Astrocyte of the hippocampus (primary cell): ENCODE results near the gene SYT10.
"Not testable (repeated sequence)": the region's sequence is repeated elsewhere in the genome, so short reads cannot be mapped to it uniquely, and the experiment has no call there.

ENCODE experiments used
- DNase-seq: peaks from one replicate; pipeline ENCODE4 v3.0.0; 2011; ENCODE audit warnings: low read depth, low spot score

Gene SYT10, protein sequence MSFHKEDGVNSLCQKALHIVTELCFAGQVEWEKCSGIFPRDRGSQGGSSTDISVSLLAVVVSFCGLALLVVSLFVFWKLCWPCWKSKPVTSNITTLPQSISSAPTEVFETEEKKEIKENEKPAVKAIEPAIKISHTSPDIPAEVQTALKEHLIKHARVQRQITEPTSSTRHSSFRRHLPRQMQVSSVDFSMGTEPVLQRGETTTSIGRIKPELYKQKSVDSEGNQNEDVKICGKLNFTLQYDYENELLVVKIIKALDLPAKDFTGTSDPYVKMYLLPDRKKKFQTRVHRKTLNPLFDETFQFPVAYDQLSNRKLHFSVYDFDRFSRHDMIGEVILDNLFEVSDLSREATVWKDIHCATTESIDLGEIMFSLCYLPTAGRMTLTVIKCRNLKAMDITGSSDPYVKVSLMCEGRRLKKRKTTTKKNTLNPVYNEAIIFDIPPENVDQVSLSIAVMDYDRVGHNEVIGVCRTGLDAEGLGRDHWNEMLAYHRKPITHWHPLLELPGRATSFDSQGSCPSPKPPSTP

GRCh38 chr12:33439587-33440011 lies at the start of gene SYT10:
SYT10 (minus strand) TSS chr12:33439819; CDS start chr12:33439522, 297 bp downstream.
- DNase-seq, result peak; percentile 37

DNA sequence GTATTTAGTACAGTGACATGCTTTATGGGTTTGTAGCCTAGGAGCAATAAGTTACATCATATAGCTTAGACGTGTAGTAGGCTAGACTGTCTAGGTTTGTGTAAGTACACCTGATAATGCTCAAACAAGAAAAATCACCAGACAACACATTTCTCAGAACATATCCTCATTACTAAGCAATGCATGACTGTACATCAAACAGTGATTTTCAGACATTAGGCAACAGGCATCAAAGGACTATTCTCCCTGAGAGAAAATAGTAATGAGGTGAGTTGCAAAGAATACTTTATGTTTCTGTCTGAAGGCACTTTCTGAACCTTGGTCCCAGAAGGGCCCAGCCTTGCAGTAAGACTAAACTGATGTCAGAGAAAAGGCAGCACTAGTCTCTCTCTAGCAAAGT lies 48.4 kb upstream of the SYT10 start:
- no peak for DNase-seq

DNA sequence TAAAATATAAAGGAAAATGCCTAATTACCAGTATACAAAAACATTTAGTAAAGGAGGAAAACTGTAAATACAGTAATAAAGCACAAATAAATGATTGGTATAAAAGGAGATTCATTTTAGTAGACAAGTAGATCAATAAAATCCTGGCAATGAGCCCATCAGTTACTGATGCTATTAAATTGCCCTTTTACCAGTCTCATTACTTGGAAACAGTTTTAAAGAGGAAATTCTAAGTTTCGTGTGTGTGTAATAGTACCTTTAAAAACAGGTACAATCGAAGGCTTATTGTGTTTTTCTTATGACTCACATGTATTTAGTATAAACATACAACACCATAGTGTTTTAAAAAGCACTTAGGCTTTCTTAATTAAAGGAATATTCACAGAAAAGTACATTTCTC lies 46.4 kb upstream of the SYT10 start:
- no peak for DNase-seq

GRCh38 chr12:33484161-33484560 lies 44.5 kb upstream of the SYT10 start:
- no peak for DNase-seq

- DNase-seq, result no peak
Measured at GRCh38 chr12:33480366-33480765, 40.7 kb upstream of the SYT10 start.

GRCh38 chr12:33476058-33476457 lies 36.4 kb upstream of the SYT10 start:
- DNase-seq, result peak; percentile 13

DNA sequence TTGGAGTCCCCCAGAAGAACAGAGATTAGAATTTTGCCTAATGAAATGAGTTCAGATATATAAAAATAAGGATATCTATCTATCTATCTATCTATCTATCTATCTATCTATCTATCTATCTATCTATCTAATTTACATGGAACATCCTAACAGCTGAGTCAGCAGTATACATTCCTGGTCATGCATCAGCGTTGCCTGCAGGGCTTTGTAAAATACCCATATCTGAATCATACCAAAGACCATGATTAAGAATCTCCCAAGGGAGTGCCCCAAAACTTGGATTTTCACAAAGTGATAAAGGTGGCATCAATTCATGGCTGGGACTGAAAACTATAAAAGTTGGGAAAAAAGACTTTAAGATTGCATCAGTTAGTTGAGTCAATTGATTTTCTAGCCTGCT lies 32.7 kb upstream of the SYT10 start:
- DNase-seq, result no peak

GRCh38 chr12:33455096-33455495 lies 15.5 kb upstream of the SYT10 start:
- DNase-seq, result no peak

DNA sequence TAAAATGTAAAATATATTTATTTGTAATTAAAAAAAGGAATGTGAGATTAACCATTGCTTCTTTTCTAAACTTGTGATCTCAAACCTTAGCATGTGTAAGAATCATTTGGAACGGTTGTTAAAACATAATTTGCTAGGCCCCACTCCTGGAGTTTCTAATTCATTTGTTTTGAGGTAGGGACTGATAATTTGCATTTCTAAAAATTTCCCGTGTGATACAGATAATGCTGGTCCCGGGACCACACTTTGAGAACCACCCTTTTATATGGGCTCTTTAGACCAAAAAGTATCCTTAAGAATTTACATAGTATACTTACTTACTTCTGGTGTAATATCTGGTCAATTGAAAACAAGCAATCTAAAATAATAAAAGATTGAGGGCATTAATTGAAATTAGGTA lies 10.9 kb upstream of the SYT10 start:
- no peak for DNase-seq

- DNase-seq, result no peak
Measured at GRCh38 chr12:33440477-33440876, 858 bp upstream of the SYT10 start.

GRCh38 chr12:33438851-33439586 lies 600 bp downstream of the SYT10 start:
- no peak for DNase-seq

DNA sequence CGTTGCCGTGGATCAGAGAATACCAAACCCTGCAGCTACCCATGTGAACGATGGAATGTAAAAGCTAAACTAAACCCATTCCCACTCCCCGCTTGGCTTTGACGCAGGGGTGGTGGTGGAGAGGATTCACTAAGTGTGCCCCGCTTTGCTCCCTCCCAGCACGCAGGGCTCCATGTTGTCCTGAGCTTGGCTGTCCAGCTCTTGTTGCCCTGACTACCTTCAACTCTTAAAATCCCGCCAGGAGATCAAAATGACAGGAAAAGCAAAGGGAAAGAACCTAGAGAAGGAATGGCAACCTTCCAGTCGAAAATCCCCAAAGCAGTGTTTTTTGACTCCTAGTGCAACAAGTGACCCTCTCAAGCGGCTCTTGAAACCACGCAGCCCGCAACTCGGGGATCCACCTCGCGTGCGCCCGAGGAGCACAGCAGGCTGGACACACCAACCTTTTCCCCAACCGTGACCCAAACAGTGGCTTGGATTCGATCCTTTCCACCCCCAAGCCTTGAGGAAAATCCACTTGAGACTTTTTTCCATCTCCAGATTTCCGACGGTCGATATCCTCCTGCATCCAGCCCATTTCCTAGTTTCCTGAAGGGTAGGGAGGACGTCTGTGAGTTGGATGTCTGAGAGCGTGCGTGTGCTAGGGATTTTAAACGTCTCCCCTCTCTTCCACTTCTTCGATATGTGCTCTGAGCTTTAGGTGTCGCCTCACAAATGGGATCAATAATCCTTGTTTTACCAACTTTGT lies 1.4 kb downstream of the SYT10 start:
- DNase-seq, result no peak

- DNase-seq, result no peak
Measured at GRCh38 chr12:33437598-33437997, 2.0 kb downstream of the SYT10 start.

DNA sequence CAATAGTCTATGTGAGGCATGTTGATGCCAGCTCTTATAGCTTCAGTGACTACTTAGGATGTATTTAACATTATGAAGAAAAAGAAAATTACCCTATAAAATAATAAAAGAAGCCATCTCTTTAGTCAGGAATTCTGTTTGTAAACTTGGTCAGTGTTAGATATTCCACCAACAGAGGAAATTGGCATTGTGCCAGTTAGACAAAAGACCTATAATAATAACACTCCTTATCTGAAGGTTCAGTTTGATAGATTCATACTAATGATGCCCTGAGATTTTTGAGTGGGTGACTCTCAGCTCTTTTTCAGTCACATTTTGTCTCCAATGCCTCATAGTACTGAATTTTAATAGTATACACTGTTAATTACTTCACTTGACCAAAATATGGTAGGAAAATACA lies 6.6 kb downstream of the SYT10 start:
- no peak for DNase-seq

DNA sequence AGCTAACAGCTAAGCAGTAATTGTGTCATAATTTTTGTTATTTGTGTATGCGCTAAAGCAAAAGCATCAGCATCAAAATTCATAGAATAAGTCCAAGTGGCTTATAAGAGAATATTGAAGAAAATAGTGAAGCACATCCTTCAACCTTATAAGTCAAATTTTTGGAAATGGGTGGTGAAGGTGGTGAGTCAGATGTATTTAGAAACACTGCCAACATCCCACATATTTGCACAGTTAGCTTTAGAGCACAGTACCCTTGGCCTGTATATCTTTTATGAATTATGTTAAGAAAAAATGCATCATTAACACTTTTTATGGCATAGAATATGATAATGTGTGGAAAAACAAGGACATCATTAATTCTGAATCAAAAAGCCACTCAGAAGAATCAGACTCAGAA lies 8.0 kb downstream of the SYT10 start:
- no peak for DNase-seq

- no peak for DNase-seq
Measured at GRCh38 chr12:33429468-33429867, 10.2 kb downstream of the SYT10 start.

- no peak for DNase-seq
Measured at GRCh38 chr12:33427071-33427470, 12.5 kb downstream of the SYT10 start.

- no peak for DNase-seq
Measured at GRCh38 chr12:33423706-33424105, 15.9 kb downstream of the SYT10 start.

DNA sequence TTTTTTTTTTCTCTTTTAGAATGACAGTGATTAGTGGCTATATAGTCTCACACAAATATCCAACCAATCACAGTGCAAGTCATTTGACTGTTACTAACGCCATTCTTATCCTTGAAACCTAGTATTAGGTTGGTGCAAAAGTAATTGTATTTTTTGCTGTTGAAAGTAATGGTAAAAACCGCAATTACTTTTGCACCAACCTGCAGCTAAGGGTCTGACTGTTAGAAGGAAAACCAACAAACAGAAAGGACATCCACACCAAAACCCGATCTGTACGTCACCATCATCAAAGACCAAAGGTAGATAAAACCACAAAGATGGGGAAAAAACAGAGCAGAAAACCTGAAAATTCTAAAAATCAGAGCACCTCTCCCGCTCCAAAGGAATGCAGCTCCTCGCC lies 27.2 kb downstream of the SYT10 start:
- DNase-seq, result not testable (repeated sequence)

- no peak for DNase-seq
Measured at GRCh38 chr12:33383503-33383902, 56.1 kb downstream of the SYT10 start.

GRCh38 chr12:33376153-33376552 lies 63.5 kb downstream of the SYT10 start:
- no peak for DNase-seq

GRCh38 chr12:33370318-33370717 lies 69.3 kb downstream of the SYT10 start:
- DNase-seq, result no peak
